ENCODE results near the gene GHR.

GRCh38 chr5:42507451-42508097 lies 84.3 kb downstream of the GHR start:
- TF ChIP-seq ZBTB8A (tag by site-specific recombination; IDR thresholded peaks at IDR 0.05) (no peak), CTCF (tag by site-specific recombination; IDR thresholded peaks at IDR 0.05) (no peak), ZNF266 (tag by site-specific recombination; IDR thresholded peaks at IDR 0.05; ENCODE audit: low read depth) (no peak), ZBTB26 (tag by site-specific recombination; optimal IDR thresholded peaks at IDR 0.05) (no peak), KLF17 (tag by site-specific recombination; IDR thresholded peaks at IDR 0.05) (no peak), KLF10 (tag by site-specific recombination; IDR thresholded peaks at IDR 0.05) (no peak), MYNN (tag by site-specific recombination; IDR thresholded peaks at IDR 0.05; ENCODE audit: borderline replicate concordance) (no peak)
